Mucosa of rectum (tissue), 2 donors: Measurements from ENCODE around the gene RAD51B.

Experiments
- H3K27ac ChIP-seq, 2 donors: one replicate each; pipeline ENCODE4 v1.7.0; 2013; ENCODE audit warnings: inconsistent platforms in 2 of 2, low read depth in 2 of 2, low read length in 2 of 2
- H3K27me3 ChIP-seq, 2 donors: one replicate each; pipeline ENCODE4 v1.7.0; 2013; ENCODE audit warnings: low read length in 2 of 2; ENCODE audit not compliant: control insufficient read depth in 2 of 2, insufficient read depth in 2 of 2
- H3K36me3 ChIP-seq, 2 donors: one replicate each; pipeline ENCODE4 v1.7.0; 2013; ENCODE audit warnings: low read length in 2 of 2; ENCODE audit not compliant: control insufficient read depth in 2 of 2, insufficient read depth in 2 of 2
- H3K4me1 ChIP-seq, 2 donors: one replicate each; pipeline ENCODE4 v1.7.0; 2013; ENCODE audit warnings: low read length in 2 of 2, mild to moderate bottlenecking in 1 of 2; ENCODE audit not compliant: control insufficient read depth in 2 of 2, insufficient read depth in 2 of 2
- H3K4me3 ChIP-seq, 2 donors: one replicate each; pipeline ENCODE4 v1.7.0; 2013; ENCODE audit warnings: low read length in 2 of 2
- H3K9ac ChIP-seq, 2 donors: one replicate each; pipeline ENCODE4 v1.7.0; 2013; ENCODE audit warnings: low read length in 2 of 2, low read depth in 1 of 2, mild to moderate bottlenecking in 1 of 2
- H3K9me3 ChIP-seq, 2 donors: one replicate each; pipeline ENCODE4 v1.7.0; 2013; ENCODE audit warnings: low read length in 2 of 2; ENCODE audit not compliant: control insufficient read depth in 2 of 2
- donor health status: healthy.
- donor health status: Normal muscosa, but diverticular disease.

RAD51B gene

DNA sequence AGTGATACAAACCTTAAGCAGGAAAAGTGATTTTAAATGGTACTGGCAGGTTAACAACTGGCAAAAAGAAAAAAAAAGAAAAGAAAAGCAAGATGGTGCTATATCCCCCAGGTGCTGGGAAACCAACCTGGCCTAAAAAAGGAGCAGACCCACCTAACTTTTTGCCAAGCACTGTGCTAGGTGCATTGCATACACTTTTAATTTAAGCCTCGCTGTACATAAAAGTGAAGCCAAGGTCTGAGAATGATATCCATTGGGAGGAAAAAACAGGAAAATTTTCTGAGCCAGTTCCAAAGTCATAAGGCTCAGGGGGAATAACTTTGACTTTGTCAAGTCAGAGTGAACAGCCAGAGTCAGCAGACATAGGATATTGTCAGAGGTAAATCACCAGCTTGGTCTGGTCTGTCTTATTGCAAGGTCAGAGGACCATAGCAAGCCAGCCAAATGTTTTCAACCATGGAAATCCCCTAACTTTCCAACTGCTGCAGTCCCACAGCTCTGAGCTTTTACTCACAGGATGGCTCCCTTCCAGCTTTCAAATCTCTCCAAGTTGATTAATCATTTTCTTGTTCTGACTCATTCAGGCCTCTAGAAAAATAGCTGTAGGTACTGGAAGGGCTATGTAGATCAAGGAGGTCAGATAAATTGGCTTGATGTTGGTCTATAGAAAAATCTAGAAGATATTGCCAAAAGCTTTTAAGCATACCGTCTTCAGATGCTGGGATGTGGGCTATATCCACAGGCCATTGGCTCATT is 412.9 kb downstream of the RAD51B start:
- Histone ChIP-seq H3K4me3 (peak overlapping the region in 1 of 2 donors; percentile 9), H3K9ac (no peak overlapping the region), H3K27ac (peak overlapping the region; percentile 63 to 69), H3K4me1 (peaks cover 25 to 26% of the 10 kb centered on the region in 2 donors), H3K36me3 (no peaks in the 10 kb centered on the region), H3K9me3 (no peaks in the 10 kb centered on the region), H3K27me3 (no peaks in the 10 kb centered on the region)

DNA sequence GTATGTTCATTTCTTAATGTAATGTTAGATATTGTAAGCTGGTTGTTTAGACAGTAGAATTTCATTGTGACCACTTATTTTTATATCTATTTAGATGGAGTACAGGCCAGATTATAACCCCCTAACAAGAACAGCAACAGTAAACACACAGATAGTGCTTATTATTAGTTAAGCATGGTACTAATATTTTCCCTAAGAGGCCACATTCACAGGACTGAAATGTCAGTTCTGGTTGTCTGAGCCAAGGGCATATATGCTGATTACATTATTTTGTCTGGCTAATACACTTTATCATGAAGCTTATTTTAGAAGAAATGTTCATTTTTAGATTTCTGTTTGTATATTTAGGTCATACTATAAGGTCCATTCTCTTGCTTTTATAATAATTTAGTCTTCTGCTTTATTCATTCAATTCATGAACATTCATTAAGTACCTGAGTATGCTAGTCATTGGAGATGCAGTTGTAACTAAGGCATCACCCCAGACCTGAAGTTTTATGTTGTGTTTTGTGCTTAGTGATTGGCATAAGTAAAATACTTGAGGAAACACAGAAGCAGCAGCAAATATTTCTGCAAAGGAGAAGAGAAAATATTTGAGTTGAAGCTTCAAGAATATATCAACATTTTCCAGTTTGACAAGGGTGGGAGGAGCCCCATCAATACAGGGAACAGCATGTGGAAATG is 413.7 kb downstream of the RAD51B start:
- Histone ChIP-seq H3K9ac (no peak overlapping the region), H3K27ac (peak overlapping the region; percentile 23 to 49)

GRCh38 chr14:68234101-68234905 is 414.7 kb downstream of the RAD51B start:
- Histone ChIP-seq H3K4me1 (peaks cover 27 to 35% of the 10 kb centered on the region in 2 donors), H3K9ac (no peak overlapping the region), H3K36me3 (no peaks in the 10 kb centered on the region), H3K27me3 (no peaks in the 10 kb centered on the region), H3K9me3 (no peaks in the 10 kb centered on the region), H3K4me3 (no peak overlapping the region), H3K27ac (no peak overlapping the region)

More for the DNA sequence above, 413.7 kb downstream of the RAD51B start:
- H3K27me3 ChIP-seq, result no peaks in the 10 kb centered on the region
- peaks cover 25 to 27% of the 10 kb centered on the region in 2 donors for H3K4me1 ChIP-seq
- H3K9me3 ChIP-seq, result no peaks in the 10 kb centered on the region
- no peak overlapping the region for H3K4me3 ChIP-seq
- no peaks in the 10 kb centered on the region for H3K36me3 ChIP-seq

DNA sequence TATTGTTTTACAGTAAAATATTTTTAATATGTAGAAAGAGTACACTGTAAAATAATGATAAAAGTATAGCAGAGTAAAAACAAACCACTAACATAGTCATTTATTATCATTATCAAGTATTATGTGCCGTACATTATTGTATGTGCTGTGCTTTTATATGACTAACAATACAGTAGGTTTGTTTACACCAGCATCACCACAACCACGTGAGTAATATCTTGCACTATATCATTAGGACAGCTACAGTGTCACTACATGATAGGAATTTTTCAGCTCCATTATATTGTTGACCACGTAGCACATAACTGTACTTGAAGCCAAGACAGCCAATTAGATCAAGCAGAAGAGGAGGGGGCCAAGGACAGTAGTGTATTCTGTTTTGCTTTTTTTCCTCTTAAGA is 415.4 kb downstream of the RAD51B start:
- H3K27ac ChIP-seq, result no peak overlapping the region
- H3K4me3 ChIP-seq, result no peak overlapping the region
- no peaks in the 10 kb centered on the region for H3K9me3 ChIP-seq
- no peaks in the 10 kb centered on the region for H3K36me3 ChIP-seq
- no peaks in the 10 kb centered on the region for H3K27me3 ChIP-seq
- H3K9ac ChIP-seq, result no peak overlapping the region
- H3K4me1 ChIP-seq, result peaks cover 31 to 42% of the 10 kb centered on the region in 2 donors

DNA sequence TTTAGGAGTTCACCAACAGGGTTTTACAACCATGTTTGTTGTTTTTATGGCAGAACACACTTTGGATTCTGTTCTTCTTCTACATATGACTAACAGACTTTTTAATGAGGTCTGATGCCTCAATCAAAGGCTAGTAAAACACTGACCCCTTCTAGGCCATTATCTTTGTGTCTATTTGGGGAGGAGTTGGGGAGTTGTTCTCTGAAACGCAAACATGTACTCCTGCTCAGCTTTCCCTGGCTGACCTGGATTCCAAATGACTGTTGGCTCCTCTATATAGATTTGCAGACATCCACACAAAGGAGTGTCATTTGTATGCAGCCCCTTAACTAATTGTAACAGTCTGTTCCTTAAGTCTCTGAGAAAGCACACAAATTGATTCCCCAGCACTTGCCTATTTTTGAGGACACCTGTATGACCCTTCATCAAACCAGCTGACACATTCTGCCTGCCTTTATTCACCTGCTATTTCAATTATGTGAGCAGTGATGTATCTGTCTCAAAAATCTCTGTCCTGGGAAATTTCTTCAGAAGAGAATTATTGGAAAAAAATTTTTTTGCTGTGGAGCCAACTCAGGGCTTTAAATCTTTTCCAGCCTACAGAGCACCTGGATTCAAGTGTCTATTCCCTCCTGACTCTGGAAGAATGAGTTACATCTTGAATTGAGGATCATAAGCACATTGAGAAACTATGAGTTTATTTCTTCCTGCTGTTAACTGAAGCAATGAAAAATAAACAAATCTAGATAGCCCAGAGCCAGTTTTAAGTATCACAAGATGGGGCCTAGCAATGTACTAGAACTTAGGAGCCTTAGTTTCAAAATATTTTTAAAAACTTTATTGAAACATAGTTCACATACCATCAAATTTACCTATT is 417.2 kb downstream of the RAD51B start:
- peak overlapping the region; percentile 53 to 66 for H3K27ac ChIP-seq
- H3K4me1 ChIP-seq, result peaks cover 34 to 50% of the 10 kb centered on the region in 2 donors
- no peak overlapping the region for H3K9ac ChIP-seq
- H3K36me3 ChIP-seq, result no peaks in the 10 kb centered on the region
- H3K27me3 ChIP-seq, result no peaks in the 10 kb centered on the region
- H3K9me3 ChIP-seq, result no peaks in the 10 kb centered on the region
- H3K4me3 ChIP-seq, result no peak overlapping the region

- Histone ChIP-seq H3K27me3 (no peaks in the 10 kb centered on the region), H3K9ac (no peak overlapping the region), H3K9me3 (no peaks in the 10 kb centered on the region), H3K36me3 (no peaks in the 10 kb centered on the region), H3K27ac (no peak overlapping the region), H3K4me3 (no peak overlapping the region), H3K4me1 (peaks cover 29 to 47% of the 10 kb centered on the region in 2 donors)
Observed at GRCh38 chr14:68238551-68238950, 419.0 kb downstream of the RAD51B start.

DNA sequence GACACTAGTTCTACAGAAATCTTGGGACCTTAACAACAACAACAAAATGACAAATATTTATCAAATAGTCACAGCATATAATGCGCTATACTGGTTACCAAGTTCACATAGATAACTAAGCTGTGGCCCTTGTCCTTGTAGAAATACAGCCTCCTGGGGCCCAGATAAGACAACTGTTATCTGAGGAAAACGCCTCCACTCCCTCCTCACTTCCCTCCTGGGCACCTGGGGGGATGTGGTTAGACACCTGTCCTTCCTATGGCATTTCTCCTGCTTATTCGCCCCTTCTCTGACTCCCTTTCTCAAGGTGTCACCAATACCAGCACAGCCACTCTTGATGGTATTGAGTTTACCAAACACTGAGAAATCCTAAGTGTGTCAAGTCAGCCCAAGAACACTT is 419.4 kb downstream of the RAD51B start:
- Histone ChIP-seq H3K27ac (peak overlapping the region; percentile 19 to 88), H3K9ac (no peak overlapping the region), H3K27me3 (no peaks in the 10 kb centered on the region), H3K4me1 (peaks cover 29 to 51% of the 10 kb centered on the region in 2 donors), H3K9me3 (no peaks in the 10 kb centered on the region), H3K4me3 (no peak overlapping the region), H3K36me3 (no peaks in the 10 kb centered on the region)

- Histone ChIP-seq H3K9me3 (no peaks in the 10 kb centered on the region), H3K9ac (peak overlapping the region; percentile 18 to 46), H3K4me3 (peak overlapping the region in 1 of 2 donors; percentile 4), H3K27me3 (no peaks in the 10 kb centered on the region), H3K4me1 (peaks cover 38 to 60% of the 10 kb centered on the region in 2 donors), H3K27ac (peak overlapping the region; percentile 82 to 88), H3K36me3 (no peaks in the 10 kb centered on the region)
Observed at GRCh38 chr14:68239988-68240771, 420.6 kb downstream of the RAD51B start.
